H1 (cell line): Measurements from ENCODE around the gene CCDC171.

Experiments
- CEBPB ChIP-seq: IDR thresholded peaks from 2 replicates; pipeline ENCODE4 v1.6.1; 2012; ENCODE audit warnings: low read depth, low read length
- CHD1 ChIP-seq: IDR thresholded peaks from 2 replicates; pipeline ENCODE4 v1.6.1; 2012; ENCODE audit warnings: low read depth, low read length, improper control_type of control experiment
- CTCF ChIP-seq, 3 experiments: IDR thresholded peaks; 1 replicate in 2 of 3; 2 replicates in 1 of 3; pipeline versions ENCODE4 v1.5.1 to v1.6.1; 2011; ENCODE audit warnings: low read length in 3 of 3, mild to moderate bottlenecking in 3 of 3, inconsistent platforms in 2 of 3, low read depth in 1 of 3, moderate library complexity in 1 of 3; ENCODE audit not compliant: insufficient read depth in 1 of 3; ENCODE audit errors: control extremely low read depth in 1 of 3
- EP300 ChIP-seq, 2 experiments: IDR thresholded peaks; 1 replicate in 1 of 2; 2 replicates in 1 of 2; pipeline ENCODE4 v1.6.1; 2011 to 2012; ENCODE audit warnings: low read depth in 2 of 2, low read length in 2 of 2, mild to moderate bottlenecking in 2 of 2, borderline replicate concordance in 1 of 2, inconsistent platforms in 1 of 2, moderate library complexity in 1 of 2
- MAFK ChIP-seq: IDR thresholded peaks from 2 replicates; pipeline ENCODE4 v1.6.1; 2012; ENCODE audit warnings: low read depth, mild to moderate bottlenecking, improper control_type of control experiment, low read length
- MAX ChIP-seq: IDR thresholded peaks from 2 replicates; pipeline ENCODE4 v1.6.1; 2012; ENCODE audit warnings: inconsistent platforms
- POLR2A ChIP-seq, 2 experiments: IDR thresholded peaks; 1 replicate in 1 of 2; 2 replicates in 1 of 2; pipeline ENCODE4 v1.6.1; 2011; ENCODE audit warnings: low read depth in 2 of 2, low read length in 2 of 2, mild to moderate bottlenecking in 2 of 2; ENCODE audit errors: control extremely low read depth in 1 of 2
- SIRT6 ChIP-seq: IDR thresholded peaks from one replicate; pipeline ENCODE4 v1.7.1; 2012; ENCODE audit warnings: low read length, inconsistent platforms
- SP2 ChIP-seq: IDR thresholded peaks from 2 replicates; pipeline ENCODE4 v1.6.1; 2012; ENCODE audit warnings: mild to moderate bottlenecking, low read length, inconsistent platforms
- SUZ12 ChIP-seq: fragments of 200-600 bp; sonication (generic); IDR thresholded peaks from 2 replicates; pipeline ENCODE4 v1.6.1; 2012; ENCODE audit warnings: mild to moderate bottlenecking, inconsistent platforms, low read length, moderate library complexity, mixed read lengths
- TF ChIP-seq, protein P1 (sequence below): IDR thresholded peaks from 2 replicates; pipeline ENCODE4 v1.6.1; 2012; ENCODE audit warnings: low read length, inconsistent platforms

GRCh38 chr9:15729507-15729906 is 176.7 kb downstream of the CCDC171 start:
- TF ChIP-seq, protein P1, sequence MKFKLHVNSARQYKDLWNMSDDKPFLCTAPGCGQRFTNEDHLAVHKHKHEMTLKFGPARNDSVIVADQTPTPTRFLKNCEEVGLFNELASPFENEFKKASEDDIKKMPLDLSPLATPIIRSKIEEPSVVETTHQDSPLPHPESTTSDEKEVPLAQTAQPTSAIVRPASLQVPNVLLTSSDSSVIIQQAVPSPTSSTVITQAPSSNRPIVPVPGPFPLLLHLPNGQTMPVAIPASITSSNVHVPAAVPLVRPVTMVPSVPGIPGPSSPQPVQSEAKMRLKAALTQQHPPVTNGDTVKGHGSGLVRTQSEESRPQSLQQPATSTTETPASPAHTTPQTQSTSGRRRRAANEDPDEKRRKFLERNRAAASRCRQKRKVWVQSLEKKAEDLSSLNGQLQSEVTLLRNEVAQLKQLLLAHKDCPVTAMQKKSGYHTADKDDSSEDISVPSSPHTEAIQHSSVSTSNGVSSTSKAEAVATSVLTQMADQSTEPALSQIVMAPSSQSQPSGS, result no peak
- TF ChIP-seq EP300 (IDR thresholded peaks at IDR 0.05; ENCODE audit: borderline replicate concordance in 1 of 2, low read depth in 2 of 2, low read length in 2 of 2), result no peak
- TF ChIP-seq CEBPB, result no peak
- TF ChIP-seq CTCF (IDR thresholded peaks at IDR 0.05; ENCODE audit: control extremely low read depth in 1 of 3, insufficient read depth in 1 of 3, low read depth in 1 of 3, low read length in 3 of 3), result no peak
- TF ChIP-seq POLR2A (IDR thresholded peaks at IDR 0.05; ENCODE audit: control extremely low read depth in 1 of 2, low read depth in 2 of 2, low read length in 2 of 2), result no peak
- TF ChIP-seq SP2, result no peak
- TF ChIP-seq SUZ12, result no peak
- no peak for TF ChIP-seq SIRT6
- TF ChIP-seq CHD1, result no peak
- TF ChIP-seq MAFK, result no peak
- TF ChIP-seq MAX, result no peak
